Fibroblast of lung (primary cell): ENCODE data around the gene KLF15.

ENCODE experiments used
- CTCF ChIP-seq, 2 donors: IDR thresholded peaks in 1 of 2; conservative IDR thresholded peaks in 1 of 2; 1 replicate in 1 of 2; 2 replicates in 1 of 2; pipeline ENCODE4 v1.5.1; 2011 to 2012; ENCODE audit warnings: low read length in 2 of 2, control low read depth in 1 of 2, inconsistent platforms in 1 of 2, low read depth in 1 of 2, mild to moderate bottlenecking in 1 of 2
- EZH2 ChIP-seq: IDR thresholded peaks from 2 replicates; pipeline ENCODE4 v1.5.1; 2012; ENCODE audit warnings: low read length, control low read depth, mild to moderate bottlenecking; ENCODE audit errors: missing control alignments

DNA sequence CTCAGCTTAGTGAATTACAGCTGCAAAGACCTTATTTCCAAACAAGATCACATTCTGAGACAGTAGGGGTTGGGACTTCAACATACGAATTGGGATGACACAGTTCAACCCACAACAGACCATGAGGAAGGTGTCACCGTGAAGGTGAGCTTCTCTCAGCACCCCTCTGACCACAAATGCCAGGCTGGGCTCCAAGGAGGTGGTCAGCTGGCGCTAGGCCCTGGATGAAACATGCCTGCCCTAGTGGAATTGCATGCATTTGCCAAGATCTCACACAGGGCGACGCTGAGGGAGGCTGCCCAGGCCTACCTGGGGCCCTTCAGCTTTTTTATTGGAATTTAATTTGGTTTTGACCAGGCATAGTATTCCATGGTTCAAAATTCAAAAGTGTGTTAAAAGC, 39.3 kb upstream of the KLF15 start:
- TF ChIP-seq CTCF (conservative IDR thresholded peaks at IDR 0.05 in 1 of 2, IDR thresholded peaks at IDR 0.05 in 1 of 2; ENCODE audit: low read depth in 1 of 2, low read length in 2 of 2), result no peak
- TF ChIP-seq EZH2, result no peak
